ENCODE measurements around the gene FBLIM1.

The FBLIM1 gene

DNA sequence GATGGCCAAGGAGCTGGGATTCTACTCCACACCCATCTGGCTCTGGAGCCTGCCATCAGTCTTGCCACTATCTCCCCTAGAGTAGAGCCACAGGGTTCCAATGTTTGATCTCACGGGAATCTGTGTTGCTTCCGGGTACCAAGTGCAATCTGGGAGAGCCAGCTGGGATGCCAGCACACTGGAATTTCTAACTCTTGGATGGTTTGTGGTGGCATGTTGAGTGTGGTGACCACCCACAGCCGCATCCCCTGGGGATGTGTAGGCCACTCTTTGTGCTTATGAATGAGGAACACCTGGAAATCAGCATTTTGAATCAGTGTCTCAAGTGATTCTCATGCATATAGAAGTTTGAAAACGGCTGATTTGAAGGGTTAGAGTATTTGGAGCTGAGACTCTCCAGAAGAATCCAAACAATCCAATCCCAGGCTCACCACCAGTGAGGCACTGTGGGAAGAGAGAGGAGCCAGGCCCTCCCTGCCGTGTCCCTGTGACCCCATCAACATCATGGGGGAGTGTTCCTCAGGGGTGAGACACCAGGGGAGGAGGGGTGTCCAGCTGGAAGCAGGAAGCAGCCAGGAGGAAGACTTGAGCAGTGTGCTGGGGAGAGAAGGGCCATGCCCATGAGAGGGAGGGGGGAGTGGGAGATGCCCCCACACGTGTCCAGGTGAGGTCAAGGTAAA lies 13.4 kb downstream of the FBLIM1 start:
- TF ChIP-seq, protein P1, sequence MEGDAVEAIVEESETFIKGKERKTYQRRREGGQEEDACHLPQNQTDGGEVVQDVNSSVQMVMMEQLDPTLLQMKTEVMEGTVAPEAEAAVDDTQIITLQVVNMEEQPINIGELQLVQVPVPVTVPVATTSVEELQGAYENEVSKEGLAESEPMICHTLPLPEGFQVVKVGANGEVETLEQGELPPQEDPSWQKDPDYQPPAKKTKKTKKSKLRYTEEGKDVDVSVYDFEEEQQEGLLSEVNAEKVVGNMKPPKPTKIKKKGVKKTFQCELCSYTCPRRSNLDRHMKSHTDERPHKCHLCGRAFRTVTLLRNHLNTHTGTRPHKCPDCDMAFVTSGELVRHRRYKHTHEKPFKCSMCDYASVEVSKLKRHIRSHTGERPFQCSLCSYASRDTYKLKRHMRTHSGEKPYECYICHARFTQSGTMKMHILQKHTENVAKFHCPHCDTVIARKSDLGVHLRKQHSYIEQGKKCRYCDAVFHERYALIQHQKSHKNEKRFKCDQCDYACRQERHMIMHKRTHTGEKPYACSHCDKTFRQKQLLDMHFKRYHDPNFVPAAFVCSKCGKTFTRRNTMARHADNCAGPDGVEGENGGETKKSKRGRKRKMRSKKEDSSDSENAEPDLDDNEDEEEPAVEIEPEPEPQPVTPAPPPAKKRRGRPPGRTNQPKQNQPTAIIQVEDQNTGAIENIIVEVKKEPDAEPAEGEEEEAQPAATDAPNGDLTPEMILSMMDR (IDR thresholded peaks at IDR 0.05; ENCODE audit: extremely low read depth, missing control alignments): no peak
- DNase-seq (ENCODE audit: low spot score): no peak

DNA sequence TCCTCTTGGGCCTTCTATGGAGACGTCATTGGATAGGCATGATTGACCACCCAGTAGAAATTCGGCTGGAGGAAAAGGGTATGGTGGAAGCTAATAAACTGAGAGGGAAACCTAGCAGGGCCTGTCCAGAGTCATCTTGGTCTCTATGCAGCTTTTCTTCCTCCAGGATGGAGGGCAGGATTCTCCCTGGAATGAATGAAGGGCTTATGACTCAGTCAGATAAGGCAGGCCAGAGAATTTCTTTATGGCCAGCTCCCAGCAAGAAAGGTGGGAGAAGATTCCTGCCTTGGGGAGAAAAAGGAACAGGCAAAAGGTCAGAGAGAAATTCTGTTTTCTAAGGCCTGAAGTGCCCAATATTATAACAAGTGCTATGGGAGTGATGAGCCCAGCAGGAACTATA lies 17.1 kb downstream of the FBLIM1 start:
- TF ChIP-seq, protein P1 (IDR thresholded peaks at IDR 0.05; ENCODE audit: extremely low read depth, missing control alignments): no peak
- no peak for DNase-seq (ENCODE audit: low spot score)

GRCh38 chr1:15777909-15778707 lies 19.5 kb downstream of the FBLIM1 start:
- DNase-seq (ENCODE audit: low spot score): no peak
- TF ChIP-seq, protein P1 (IDR thresholded peaks at IDR 0.05; ENCODE audit: extremely low read depth, missing control alignments): no peak

DNA sequence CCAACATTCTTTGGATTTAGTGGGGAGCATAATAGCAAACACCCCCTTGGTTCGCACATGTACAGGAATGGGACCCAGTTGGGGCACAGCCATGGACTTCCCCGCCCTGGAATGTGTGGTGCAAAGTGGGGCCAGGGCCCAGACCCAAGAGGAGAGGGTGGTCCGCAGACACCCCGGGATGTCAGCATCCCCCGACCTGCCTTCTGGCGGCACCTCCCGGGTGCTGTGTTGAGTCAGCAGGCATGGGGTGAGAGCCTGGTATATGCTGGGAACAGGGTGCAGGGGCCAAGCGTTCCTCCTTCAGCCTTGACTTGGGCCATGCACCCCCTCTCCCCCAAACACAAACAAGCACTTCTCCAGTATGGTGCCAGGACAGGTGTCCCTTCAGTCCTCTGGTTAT lies 27.1 kb downstream of the FBLIM1 start:
- TF ChIP-seq, protein P1 (IDR thresholded peaks at IDR 0.05; ENCODE audit: extremely low read depth, missing control alignments): no peak
- no peak for DNase-seq (ENCODE audit: low spot score)

DNA sequence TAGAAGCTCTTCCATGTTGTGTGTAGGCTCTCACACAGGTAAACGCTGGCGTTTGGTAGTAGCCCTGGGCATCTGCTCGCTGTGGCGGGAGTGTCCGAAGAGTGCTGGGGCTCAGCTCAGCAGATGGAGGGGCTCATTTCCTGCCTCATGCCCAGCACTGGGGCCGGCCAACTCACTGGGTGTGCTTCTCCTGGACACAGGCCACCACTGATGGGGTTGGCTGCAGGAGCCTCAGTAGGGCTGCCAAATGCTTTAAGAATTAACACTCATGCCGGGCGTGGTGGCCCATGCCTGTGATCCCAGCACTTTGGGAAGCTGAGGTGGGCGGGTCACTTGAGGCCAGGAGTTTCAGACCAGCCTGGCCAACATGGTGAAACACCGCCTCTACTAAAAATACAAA lies 28.0 kb downstream of the FBLIM1 start:
- DNase-seq (ENCODE audit: low spot score): no peak
- TF ChIP-seq, protein P1 (IDR thresholded peaks at IDR 0.05; ENCODE audit: extremely low read depth, missing control alignments): no peak

DNA sequence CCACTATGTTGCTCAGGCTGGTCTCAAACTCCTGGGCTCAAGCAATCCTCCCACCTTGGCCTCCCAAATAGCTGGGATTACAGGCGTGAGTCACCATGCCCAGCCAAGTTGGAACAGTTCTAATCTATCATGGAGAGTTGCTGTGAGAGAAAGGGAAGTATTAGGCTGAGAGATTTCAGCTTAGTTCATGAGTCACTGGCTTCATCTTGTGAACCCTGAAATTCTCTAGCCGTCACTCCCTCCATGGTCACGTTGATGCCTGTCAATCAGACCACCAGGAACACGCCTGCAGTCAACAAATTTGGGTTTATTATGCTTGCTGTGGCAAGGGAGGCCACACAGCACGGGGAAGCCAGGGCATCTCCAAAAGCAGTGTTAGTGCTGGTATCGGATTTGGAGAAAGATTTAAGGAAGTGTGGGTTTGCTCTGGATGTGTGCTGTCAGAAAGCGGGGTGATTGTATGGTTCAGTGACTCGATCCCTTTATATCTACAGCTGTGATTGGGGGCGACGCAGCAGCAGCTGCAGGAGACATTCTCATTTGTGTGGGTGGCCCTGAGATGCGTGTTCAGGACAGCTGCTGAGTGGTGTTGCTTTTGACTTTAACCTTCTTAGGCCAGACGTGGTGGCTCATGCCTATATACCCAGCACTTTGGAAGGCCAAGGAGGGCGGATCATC lies 30.2 kb downstream of the FBLIM1 start:
- TF ChIP-seq, protein P1 (IDR thresholded peaks at IDR 0.05; ENCODE audit: extremely low read depth, missing control alignments): no peak
- no peak for DNase-seq (ENCODE audit: low spot score)

DNA sequence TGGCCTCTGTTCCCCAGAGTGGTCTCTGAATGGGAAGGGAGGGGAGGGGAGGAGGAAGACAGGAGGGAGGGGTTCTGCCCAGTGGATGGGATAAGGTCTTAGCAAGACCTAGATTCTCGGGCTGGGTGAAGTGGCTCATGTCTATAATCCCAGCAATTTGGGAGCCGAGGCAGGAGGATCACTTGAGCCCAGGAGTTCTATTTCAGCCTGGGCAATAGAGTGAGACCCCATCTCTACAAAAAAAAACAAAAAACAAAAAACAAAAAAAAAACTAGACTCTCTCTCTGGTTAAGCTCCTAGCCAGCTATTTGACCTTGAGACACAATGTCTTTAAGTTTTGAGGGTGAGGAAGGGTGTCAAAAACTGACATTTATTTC lies 37.5 kb downstream of the FBLIM1 start:
- TF ChIP-seq, protein P1 (IDR thresholded peaks at IDR 0.05; ENCODE audit: extremely low read depth, missing control alignments): no peak
- DNase-seq (ENCODE audit: low spot score): no peak

Measured in GM20000 (cell line).